Cardiac septum (tissue), 1 donor: Measurements from ENCODE around the gene CSHL1. TPM values are rescaled to one million over a fixed set of nuclear protein-coding genes. Genes with fewer than 3 reads are reported as not detected.

Experiments used
- DNase-seq: peaks from one replicate; pipeline ENCODE4 v3.0.0-alpha.2; 2020; ENCODE audit warnings: low spot score
- intact Hi-C: fragments of 100-400 bp; cut with DNase I; formaldehyde crosslinking; loops from one replicate; pipeline ENCODE4 v1.14.0; 2022
- long read RNA-seq: library from polyadenylated mRNA; unstranded; transcript quantifications from one replicate; pipeline ENCODE4 v2.0.0, GENCODE V29; 2021
- total RNA-seq: library from RNA; stranded (reverse); fragmentation: NEBNext Ultra II Directional; extraction: Animal tissue kit (Norgen Biotek cat#: 25700); gene quantifications from one replicate; pipeline ENCODE4 v1.2.1, GENCODE V29; 2021
- donor health status: DM: no; HTN: no; CAD: no.

CSHL1 gene
- not detected for total RNA-seq
- long read RNA-seq: 0 reads

GRCh38 chr17:63911041-63911635, at the start of gene CSHL1:
Gene CSHL1 (minus strand): TSS chr17:63911258. CDS start chr17:63911196, 62 bp downstream.
- peak; percentile 44 for DNase-seq
- intact Hi-C loops: no loop called here

- no peak for DNase-seq
- intact Hi-C loops: no loop called here
Observed at GRCh38 chr17:63960430-63960829, 49.4 kb upstream of the CSHL1 start.

GRCh38 chr17:63960006-63960405, 48.9 kb upstream of the CSHL1 start:
- DNase-seq: no peak
- intact Hi-C loops: no loop called here

- intact Hi-C loops: no loop called here
- no peak for DNase-seq
Observed at GRCh38 chr17:63956296-63956920, 45.4 kb upstream of the CSHL1 start.

GRCh38 chr17:63955791-63956190, 44.7 kb upstream of the CSHL1 start:
- intact Hi-C loops: no loop called here
- no peak for DNase-seq

GRCh38 chr17:63955232-63955631, 44.2 kb upstream of the CSHL1 start:
- DNase-seq: no peak
- intact Hi-C loops: no loop called here

GRCh38 chr17:63954402-63955063, 43.5 kb upstream of the CSHL1 start:
- no peak for DNase-seq

GRCh38 chr17:63950940-63951907, 40.2 kb upstream of the CSHL1 start:
- no peak for DNase-seq
- intact Hi-C loops: no loop called here

More at GRCh38 chr17:63954402-63955063, 43.5 kb upstream of the CSHL1 start:
- intact Hi-C loops: no loop called here

GRCh38 chr17:63949576-63950250, 38.7 kb upstream of the CSHL1 start:
- no peak for DNase-seq
- intact Hi-C loops: loop anchor here (5.0 kb wide), 1 partner anchor 38 kb away; no protein-coding TSS in a partner anchor

GRCh38 chr17:63948521-63948920, 37.5 kb upstream of the CSHL1 start:
- intact Hi-C loops: loop anchor here (5.0 kb wide), 1 partner anchor 39 kb away; no protein-coding TSS in a partner anchor
- DNase-seq: no peak

GRCh38 chr17:63947711-63948330, 36.8 kb upstream of the CSHL1 start:
- no peak for DNase-seq
- intact Hi-C loops: loop anchor here (5.0 kb wide), 1 partner anchor 39 kb away; no protein-coding TSS in a partner anchor

- DNase-seq: peak; percentile 87
- intact Hi-C loops: loop anchor here (5.0 kb wide), 1 partner anchor 41 kb away; no protein-coding TSS in a partner anchor
Observed at GRCh38 chr17:63946440-63947363, 35.6 kb upstream of the CSHL1 start.

GRCh38 chr17:63945784-63946439, 34.9 kb upstream of the CSHL1 start:
- no peak for DNase-seq
- intact Hi-C loops: loop anchor here (5.0 kb wide), 1 partner anchor 41 kb away; no protein-coding TSS in a partner anchor

- no peak for DNase-seq
- intact Hi-C loops: loop anchor here (5.0 kb wide), 1 partner anchor 42 kb away; no protein-coding TSS in a partner anchor
Observed at GRCh38 chr17:63944736-63945499, 33.9 kb upstream of the CSHL1 start.

- DNase-seq: no peak
- intact Hi-C loops: no loop called here
Observed at GRCh38 chr17:63943745-63944144, 32.7 kb upstream of the CSHL1 start.

- intact Hi-C loops: no loop called here
- no peak for DNase-seq
Observed at GRCh38 chr17:63942309-63942985, 31.4 kb upstream of the CSHL1 start.
